ENCODE results near the gene GLTPD2. TPM values are rescaled to one million over a fixed set of nuclear protein-coding genes. Genes with fewer than 3 reads are reported as not detected.
A peak's percentile ranks its signal among the peaks of the same experiment; 100 is the strongest.

GLTPD2 gene
- total and polyA plus RNA-seq, 12 donors = 0.25 TPM; not detected in 11

GRCh38 chr17:4748686-4749085 is 40.1 kb upstream of the GLTPD2 start:
- Histone ChIP-seq H3K4me3 (no peak overlapping the region), H3K4me1 (peaks cover 0 to 44% (median 16%) of the 10 kb centered on the region in 9 donors), H3K9me3 (no peaks in the 10 kb centered on the region), H3K27me3 (peaks cover 0 to 66% (median 48%) of the 10 kb centered on the region in 7 donors), H3K27ac (peak overlapping the region in 3 of 10 donors; percentile 36 to 68 (median 39)), H3K36me3 (no peaks in the 10 kb centered on the region)
- ATAC-seq (peak in 2 of 8 donors; percentile 13 to 36), DNase-seq (no peak)
- no peak for TF ChIP-seq CTCF (IDR thresholded peaks at IDR 0.05)
- intact Hi-C loops (cut with DNase I) = no loop called here
- 47 to 49% methylated on average over 4 of the region's 4 CpGs for WGBS, 2 donors

- WGBS, 2 donors = 40 to 46% methylated on average over 3 of the region's 3 CpGs
- no peak for TF ChIP-seq CTCF (IDR thresholded peaks at IDR 0.05)
- Histone ChIP-seq H3K4me1 (peaks cover 0 to 36% (median 10%) of the 10 kb centered on the region in 9 donors), H3K27me3 (peaks cover 0 to 65% (median 39%) of the 10 kb centered on the region in 7 donors), H3K27ac (no peak overlapping the region), H3K9me3 (no peaks in the 10 kb centered on the region), H3K4me3 (no peak overlapping the region), H3K36me3 (no peaks in the 10 kb centered on the region)
- DNase-seq (no peak), ATAC-seq (no peak)
- intact Hi-C loops (cut with DNase I) = no loop called here
Measured at GRCh38 chr17:4750606-4751005, 38.2 kb upstream of the GLTPD2 start.

- no peak overlapping the region for H3K27ac ChIP-seq
- no peak overlapping the region for H3K4me3 ChIP-seq
- DNase-seq (no peak), ATAC-seq (no peak)
- intact Hi-C loops (cut with DNase I) = no loop called here
- no peak for TF ChIP-seq CTCF (IDR thresholded peaks at IDR 0.05)
- no peaks in the 10 kb centered on the region for H3K36me3 ChIP-seq
- no peaks in the 10 kb centered on the region for H3K9me3 ChIP-seq
- H3K4me1 ChIP-seq = peaks cover 0 to 34% (median 10%) of the 10 kb centered on the region in 9 donors
- H3K27me3 ChIP-seq = peaks cover 0 to 56% (median 38%) of the 10 kb centered on the region in 7 donors
- WGBS, 2 donors = 51 to 68% methylated on average over 5 of the region's 5 CpGs
Measured at GRCh38 chr17:4751932-4752331, 36.8 kb upstream of the GLTPD2 start.

- no peak for TF ChIP-seq CTCF (IDR thresholded peaks at IDR 0.05)
- Histone ChIP-seq H3K27ac (no peak overlapping the region), H3K4me1 (peaks cover 0 to 19% (median 2%) of the 10 kb centered on the region in 9 donors), H3K36me3 (no peaks in the 10 kb centered on the region), H3K9me3 (no peaks in the 10 kb centered on the region), H3K4me3 (no peak overlapping the region), H3K27me3 (peaks cover 0 to 56% (median 46%) of the 10 kb centered on the region in 7 donors)
- DNase-seq (no peak), ATAC-seq (no peak)
- intact Hi-C loops (cut with DNase I) = no loop called here
- WGBS, 2 donors = 91 to 95% methylated on average over 1 of the region's 1 CpG
Measured at GRCh38 chr17:4753392-4753791, 35.4 kb upstream of the GLTPD2 start.

Measured in heart right ventricle (tissue), 16 donors.